ENCODE results near the gene RCL1. TPM values are rescaled to one million over a fixed set of nuclear protein-coding genes. Genes with fewer than 3 reads are reported as not detected.
A peak's percentile ranks its signal among the peaks of the same experiment; 100 is the strongest.
"Not testable (repeated sequence)": the region's sequence is repeated elsewhere in the genome, so short reads cannot be mapped to it uniquely, and the experiment has no call there.

RCL1 gene
- polyA plus RNA-seq, 3 donors, result 2.2 to 3.0 (median 3.0) TPM

- intact Hi-C loops (cut with micrococcal nuclease), result loop anchor here (5.0 to 10.0 kb wide), 7 partner anchors 32 to 840 kb away; partner anchors contain the start of genes AK3 (in 1 of the 2), CDC37L1 (in 1 of the 2) and JAK2 (in 1 of the 2)
- peaks cover 41% of the 10 kb centered on the region for H3K4me1 Mint-ChIP-seq
- H3K36me3 Mint-ChIP-seq, result peaks cover 0 to 2% of the 10 kb centered on the region in 2 donors
- peak overlapping the region in 1 of 7 donors; percentile 58 for H3K27ac Mint-ChIP-seq
- Histone ChIP-seq H3K36me3 (replicated peaks in 1 of 2; ENCODE audit: control insufficient read depth in 1 of 2, insufficient read depth in 2 of 2, low read length in 2 of 2) (no peaks in the 10 kb centered on the region), H3K27me3 (ENCODE audit: control insufficient read depth in 2 of 2, insufficient read depth in 2 of 2, low read length in 2 of 2) (peaks cover 8 to 15% of the 10 kb centered on the region in 2 donors), H3K79me2 (ENCODE audit: insufficient read depth, low read length) (peaks cover 45% of the 10 kb centered on the region), H3K9ac (ENCODE audit: insufficient read depth, low read length, poor library complexity, severe bottlenecking) (no peak overlapping the region), H4K20me1 (ENCODE audit: insufficient read depth, low read length) (peaks cover 6% of the 10 kb centered on the region), H3K4me1 (ENCODE audit: control insufficient read depth in 1 of 2, insufficient read depth in 2 of 2, low read length in 2 of 2) (peaks cover 34 to 42% of the 10 kb centered on the region in 2 donors), H3K4me3 (replicated peaks in 1 of 3; ENCODE audit: low read depth in 2 of 3, low read length in 3 of 3) (no peak overlapping the region), H3K4me2 (replicated peaks; ENCODE audit: extremely low read depth, low read length, poor library complexity, severe bottlenecking) (no peak overlapping the region), H3K27ac (ENCODE audit: low read depth in 1 of 2, low read length in 2 of 2) (no peak overlapping the region), H3K9me3 (replicated peaks in 1 of 2; ENCODE audit: control insufficient read depth in 1 of 2, insufficient read depth in 1 of 2, low read length in 2 of 2) (no peaks in the 10 kb centered on the region), H2AFZ (ENCODE audit: insufficient read depth, low read depth, low read length, poor library complexity, severe bottlenecking) (no peak overlapping the region)
- no CpG with 5 or more reads among the region's 4 CpGs for WGBS (ENCODE audit: insufficient coverage)
- H3K4me3 Mint-ChIP-seq, result no peak overlapping the region
- peaks cover 11 to 17% (median 15%) of the 10 kb centered on the region in 3 donors for H3K27me3 Mint-ChIP-seq (ENCODE audit: low read depth in 3 of 3)
- DNase-seq, result no peak
- H3K9me3 Mint-ChIP-seq, result peaks cover 0 to 11% (median 0%) of the 10 kb centered on the region in 7 donors
- no peak for TF ChIP-seq CTCF (IDR thresholded peaks at IDR 0.05)
Measured at GRCh38 chr9:4794691-4795090, 1.9 kb downstream of the RCL1 start.

- not testable (repeated sequence) for DNase-seq; H3K4me3 Mint-ChIP-seq; H3K27ac Mint-ChIP-seq; H3K36me3 ChIP-seq (replicated peaks in 1 of 2; ENCODE audit: control insufficient read depth in 1 of 2, insufficient read depth in 2 of 2, low read length in 2 of 2); H3K4me3 ChIP-seq (replicated peaks in 1 of 3; ENCODE audit: low read depth in 2 of 3, low read length in 3 of 3); H4K20me1 ChIP-seq (ENCODE audit: insufficient read depth, low read length); H3K9me3 ChIP-seq (replicated peaks in 1 of 2; ENCODE audit: control insufficient read depth in 1 of 2, insufficient read depth in 1 of 2, low read length in 2 of 2); H2AFZ ChIP-seq (ENCODE audit: insufficient read depth, low read depth, low read length, poor library complexity, severe bottlenecking); H3K9ac ChIP-seq (ENCODE audit: insufficient read depth, low read length, poor library complexity, severe bottlenecking); H3K27ac ChIP-seq (ENCODE audit: low read depth in 1 of 2, low read length in 2 of 2); H3K36me3 Mint-ChIP-seq; H3K4me2 ChIP-seq (replicated peaks; ENCODE audit: extremely low read depth, low read length, poor library complexity, severe bottlenecking)
- H3K9me3 Mint-ChIP-seq, result peaks cover 0 to 11% (median 0%) of the 10 kb centered on the region in 7 donors
- H3K4me1 ChIP-seq (ENCODE audit: control insufficient read depth in 1 of 2, insufficient read depth in 2 of 2, low read length in 2 of 2), result peaks cover 34 to 42% of the 10 kb centered on the region in 2 donors
- peaks cover 11 to 17% (median 12%) of the 10 kb centered on the region in 3 donors for H3K27me3 Mint-ChIP-seq (ENCODE audit: low read depth in 3 of 3)
- H3K79me2 ChIP-seq (ENCODE audit: insufficient read depth, low read length), result peaks cover 49% of the 10 kb centered on the region
- peaks cover 43% of the 10 kb centered on the region for H3K4me1 Mint-ChIP-seq
- peaks cover 8 to 15% of the 10 kb centered on the region in 2 donors for H3K27me3 ChIP-seq (ENCODE audit: control insufficient read depth in 2 of 2, insufficient read depth in 2 of 2, low read length in 2 of 2)
- no CpG with 5 or more reads among the region's 10 CpGs for WGBS (ENCODE audit: insufficient coverage)
- intact Hi-C loops (cut with micrococcal nuclease), result loop anchor here (5.0 to 10.0 kb wide), 6 partner anchors 33 to 840 kb away; partner anchors contain the start of genes AK3 (in 1 of the 2), CDC37L1 (in 1 of the 2) and JAK2 (in 1 of the 2)
Measured at GRCh38 chr9:4795108-4795507, 2.4 kb downstream of the RCL1 start.
